Stimulated activated CD8-positive, alpha-beta memory T cell treated with anti-CD3 and anti-CD28 coated beads, Interleukin-15, amount 100 ng/mL, for 1 hour (primary cell): ENCODE measurements around the gene CHMP4A.

Source experiments
- DNase-seq: peaks from one replicate; pipeline ENCODE4 v3.0.0-alpha.2; 2020; ENCODE audit warnings: low read depth

Gene CHMP4A

GRCh38 chr14:24177041-24177825 is 36.1 kb downstream of the CHMP4A start:
- no peak for DNase-seq

DNA sequence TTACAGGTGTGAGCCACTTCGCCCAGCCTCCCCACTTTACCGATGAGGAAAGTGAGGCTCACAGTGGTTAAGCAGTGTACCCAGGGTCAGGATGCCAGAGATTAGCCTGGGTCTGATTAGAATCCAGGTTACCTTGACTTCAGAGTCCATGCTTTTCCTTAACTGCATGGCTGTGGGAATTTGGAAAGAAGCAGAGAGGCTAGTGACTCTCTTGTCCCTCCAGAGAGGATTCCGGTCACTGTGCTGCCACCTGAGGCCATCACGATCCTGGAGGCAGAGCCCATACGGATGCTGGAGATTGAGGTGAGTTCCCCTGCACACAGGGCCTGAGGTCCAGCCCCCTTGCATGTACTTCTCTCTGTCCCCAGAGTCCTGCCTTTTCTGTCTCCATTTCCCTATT is 36.7 kb downstream of the CHMP4A start:
- DNase-seq: no peak

- DNase-seq: no peak
These were observed 40.4 kb downstream of the CHMP4A start for GRCh38 chr14:24172871-24173281.

- no peak for DNase-seq
These were observed 40.9 kb downstream of the CHMP4A start for GRCh38 chr14:24172261-24172860.

DNA sequence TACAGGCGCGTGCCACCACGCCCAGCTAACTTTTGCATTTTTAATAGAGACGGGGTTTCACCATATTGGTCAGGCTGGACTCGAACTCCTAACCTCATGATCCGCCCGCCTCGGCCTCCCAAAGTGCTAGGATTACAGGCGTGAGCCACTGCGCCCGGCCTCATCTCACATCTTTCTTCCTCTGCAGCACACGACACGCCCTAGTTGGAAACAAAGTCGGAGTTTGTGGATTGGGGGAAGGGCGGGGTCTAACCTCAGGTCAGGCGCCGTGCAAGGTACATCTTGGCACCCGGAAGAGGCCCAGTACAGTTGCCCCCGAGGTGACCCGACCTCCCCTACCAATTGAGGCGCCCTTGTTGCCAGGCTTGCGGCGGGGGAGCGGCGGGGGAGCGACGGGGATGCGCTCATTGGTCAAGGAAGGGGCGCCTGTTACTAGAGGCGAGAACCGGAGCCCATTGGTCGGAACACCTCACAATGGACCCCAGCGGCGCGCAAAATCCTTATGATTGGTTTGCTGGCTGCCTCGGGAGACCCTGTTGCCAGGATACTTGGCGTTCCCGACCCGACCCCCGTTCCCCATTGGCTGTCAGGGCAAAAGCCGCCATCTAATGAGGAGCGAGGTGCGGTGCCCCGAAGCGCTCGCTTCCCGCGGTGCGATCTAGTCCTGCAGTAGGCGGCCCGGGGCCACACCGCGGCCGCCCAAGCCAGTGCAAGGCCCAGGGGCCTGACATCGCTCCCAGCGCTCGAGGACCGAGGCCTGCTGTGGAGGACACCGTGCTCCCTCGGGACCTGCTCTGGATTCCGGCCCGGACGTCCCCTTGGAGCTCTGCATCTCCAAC is 41.6 kb downstream of the CHMP4A start, which contains the start of gene REC8:
REC8 (plus strand) TSS at position 659 of the 839 bp plus-strand sequence. CDS start 473 bp downstream, outside the sequence.
- DNase-seq: peak; percentile 53

- DNase-seq: no peak
These were observed 45.7 kb downstream of the CHMP4A start for GRCh38 chr14:24167469-24168114.

DNA sequence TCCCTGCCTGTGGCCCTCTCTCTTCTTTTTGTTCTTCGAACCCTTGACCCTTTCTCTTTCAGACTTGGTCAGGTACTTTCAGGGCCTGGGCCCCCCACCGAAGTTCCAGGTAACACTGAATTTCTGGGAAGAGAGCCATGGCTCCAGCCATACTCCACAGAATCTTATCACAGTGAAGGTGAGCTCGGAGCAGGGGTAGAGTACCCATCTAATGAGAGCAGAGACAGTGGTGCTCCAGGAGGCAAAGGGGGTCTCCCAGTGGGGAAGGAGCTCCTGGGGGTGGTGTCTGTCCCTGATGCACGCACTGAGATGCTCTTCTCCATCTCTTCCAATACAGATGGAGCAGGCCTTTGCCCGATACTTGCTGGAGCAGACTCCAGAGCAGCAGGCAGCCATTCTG is 47.5 kb downstream of the CHMP4A start:
- DNase-seq: no peak

GRCh38 chr14:24164518-24164991 is 48.7 kb downstream of the CHMP4A start:
- DNase-seq: no peak

DNA sequence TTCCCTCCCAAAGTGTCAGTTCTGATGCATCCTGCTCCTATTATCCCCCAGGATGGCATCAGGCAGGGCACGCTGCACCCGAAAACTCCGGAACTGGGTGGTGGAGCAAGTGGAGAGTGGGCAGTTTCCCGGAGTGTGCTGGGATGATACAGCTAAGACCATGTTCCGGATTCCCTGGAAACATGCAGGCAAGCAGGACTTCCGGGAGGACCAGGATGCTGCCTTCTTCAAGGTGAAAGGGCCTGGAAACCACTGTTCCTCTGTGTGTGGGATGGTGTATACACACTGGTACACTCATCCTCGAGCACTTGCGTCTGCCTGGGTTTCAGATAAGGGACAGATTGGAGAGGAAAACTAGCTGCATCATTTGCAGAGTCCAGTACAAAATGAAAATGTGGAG is 51.2 kb downstream of the CHMP4A start:
- DNase-seq: no peak

- peak; percentile 97 for DNase-seq
These were observed 52.2 kb downstream of the CHMP4A start, which contains the start of gene IRF9 for GRCh38 chr14:24160850-24161804. Gene IRF9, plus strand, starts transcription at chr14:24161265. Its CDS starts 880 bp downstream, at chr14:24162145.

DNA sequence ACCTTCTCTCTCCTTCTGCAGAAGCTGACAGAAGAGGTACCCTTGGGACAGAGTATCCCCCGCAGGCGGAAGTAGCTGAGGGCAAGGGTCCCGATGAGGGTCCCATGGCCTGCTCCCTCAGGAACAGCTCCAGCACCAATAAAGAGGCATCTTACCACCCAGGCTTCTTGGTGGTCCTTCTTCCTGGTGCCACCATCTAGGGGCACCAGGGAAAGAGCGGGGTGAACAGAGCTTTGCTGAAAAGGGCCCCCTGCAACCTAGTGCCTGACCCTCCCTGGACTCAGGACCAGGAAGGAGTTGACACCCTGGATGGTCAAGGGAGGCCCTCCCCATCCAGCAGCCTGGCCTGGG is 52.8 kb downstream of the CHMP4A start:
- DNase-seq: no peak

DNA sequence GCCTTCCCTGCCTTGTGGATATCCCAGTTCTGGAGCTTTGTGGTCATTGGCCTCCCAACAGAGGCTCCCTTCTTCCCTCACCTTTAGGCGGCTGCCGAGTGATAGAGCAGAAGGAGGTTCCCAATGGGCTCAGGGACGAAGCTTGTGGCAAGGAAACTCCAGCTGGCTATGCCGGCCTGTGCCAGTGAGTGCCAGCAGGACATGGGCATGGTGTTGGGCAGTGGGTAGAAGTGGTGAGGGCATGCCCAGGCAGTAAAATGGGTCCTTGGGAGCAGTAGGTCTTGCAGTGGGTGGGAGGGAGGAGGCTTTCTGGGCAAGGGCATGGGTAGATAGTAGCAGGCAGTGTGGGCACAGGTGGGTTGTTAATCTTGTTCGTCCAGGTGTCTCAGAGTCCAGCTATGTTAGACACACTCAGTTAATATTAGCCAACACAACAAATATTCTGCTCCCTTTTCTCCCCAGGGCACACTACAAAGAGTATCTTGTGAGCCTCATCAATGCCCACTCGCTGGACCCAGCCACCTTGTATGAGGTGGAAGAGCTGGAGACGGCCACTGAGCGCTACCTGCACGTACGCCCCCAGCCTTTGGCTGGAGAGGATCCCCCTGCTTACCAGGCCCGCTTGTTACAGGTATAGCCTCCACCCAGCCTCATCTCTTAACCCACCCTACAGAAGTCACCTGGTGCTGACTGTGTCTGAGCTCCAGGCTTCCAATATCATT is 53.4 kb downstream of the CHMP4A start:
- DNase-seq: no peak
